GM19467 (cell line): ENCODE measurements around the gene TMEM45A.
A peak's percentile ranks its signal among the peaks of the same experiment; 100 is the strongest.
"Not testable (repeated sequence)": the region's sequence is repeated elsewhere in the genome, so short reads cannot be mapped to it uniquely, and the experiment has no call there.

ENCODE experiments used
- ATAC-seq: cut with Tn5 transposase; IDR thresholded peaks from one replicate; pipeline ENCODE4 v1.9.1; 2021; ENCODE audit warnings: mild to moderate bottlenecking, moderate library complexity; ENCODE audit not compliant: unreplicated experiment

Gene TMEM45A, protein sequence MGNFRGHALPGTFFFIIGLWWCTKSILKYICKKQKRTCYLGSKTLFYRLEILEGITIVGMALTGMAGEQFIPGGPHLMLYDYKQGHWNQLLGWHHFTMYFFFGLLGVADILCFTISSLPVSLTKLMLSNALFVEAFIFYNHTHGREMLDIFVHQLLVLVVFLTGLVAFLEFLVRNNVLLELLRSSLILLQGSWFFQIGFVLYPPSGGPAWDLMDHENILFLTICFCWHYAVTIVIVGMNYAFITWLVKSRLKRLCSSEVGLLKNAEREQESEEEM

DNA sequence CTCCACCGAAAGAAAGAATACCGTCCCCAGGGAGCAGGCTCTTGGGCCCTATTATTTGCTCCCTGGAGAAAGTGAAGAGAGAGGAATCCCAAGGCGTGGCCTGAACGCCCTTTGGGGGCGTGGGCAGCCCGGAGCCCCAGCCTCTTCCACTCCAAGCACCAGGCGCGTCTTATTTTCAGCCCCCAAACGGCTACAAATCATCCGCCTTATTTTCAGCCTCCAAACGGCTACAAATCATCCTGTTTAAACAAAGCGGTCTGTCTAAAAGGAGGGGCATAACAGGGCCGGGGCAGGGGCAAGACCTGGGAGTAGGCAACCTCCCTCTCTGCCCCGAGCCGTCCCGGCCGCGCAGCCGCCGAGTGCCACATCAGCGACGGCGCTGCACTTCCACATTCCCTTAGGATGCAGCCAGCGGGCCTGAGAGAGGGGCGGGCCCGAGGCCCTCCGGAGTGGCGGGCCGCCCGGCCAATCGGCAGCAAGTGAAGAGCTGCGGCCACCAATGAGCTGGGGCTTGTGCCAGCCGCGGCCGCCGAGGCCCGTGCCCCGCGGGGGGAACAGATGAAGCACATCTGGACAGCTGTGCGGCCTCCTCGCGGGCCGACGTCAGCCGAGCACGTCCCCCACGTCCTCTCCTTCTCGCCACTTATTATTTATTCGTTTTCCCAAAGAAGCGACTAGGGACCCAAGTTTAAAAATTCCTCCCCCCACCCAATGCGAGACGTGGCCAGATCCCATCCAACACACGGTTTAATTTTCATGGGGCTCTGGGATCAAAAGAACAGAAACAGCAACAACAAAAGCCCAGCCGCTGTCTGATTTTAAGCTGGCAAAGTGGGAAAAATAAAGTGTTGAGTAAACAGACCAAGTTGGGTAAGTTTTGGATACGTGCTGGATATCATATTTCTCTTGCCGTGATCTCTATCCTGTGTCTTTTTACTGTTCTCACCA lies at the start of gene TMEM45A:
TMEM45A (plus strand) TSS at position 561 of the 948 bp plus-strand sequence. CDS start 62,593 bp downstream, outside the sequence.
- peak; percentile 99 for ATAC-seq

GRCh38 chr3:100443690-100444089 lies 48.7 kb upstream of the TMEM45A start:
- no peak for ATAC-seq

GRCh38 chr3:100447067-100447466 lies 45.4 kb upstream of the TMEM45A start:
- ATAC-seq: not testable (repeated sequence)

DNA sequence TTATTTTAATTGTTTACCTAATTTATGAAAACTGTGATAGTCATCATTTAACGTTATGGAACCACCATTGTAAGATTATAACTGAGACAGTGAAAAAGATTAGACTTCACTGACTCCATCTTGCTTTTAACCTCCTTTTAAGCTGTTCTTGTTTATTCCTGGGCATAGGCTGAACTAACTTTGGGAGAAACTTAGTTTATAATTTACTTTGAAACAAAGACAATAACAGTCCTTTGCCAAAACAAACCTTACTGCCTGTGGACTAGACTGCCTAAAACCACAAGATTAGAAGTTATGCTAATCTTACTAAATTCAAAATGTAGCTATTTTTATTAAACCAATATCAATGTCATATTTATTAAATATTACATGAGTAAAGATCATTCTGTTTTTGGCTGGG lies 44.3 kb upstream of the TMEM45A start:
- ATAC-seq: no peak

- ATAC-seq: no peak
Observed at GRCh38 chr3:100449214-100449613, 43.2 kb upstream of the TMEM45A start.

DNA sequence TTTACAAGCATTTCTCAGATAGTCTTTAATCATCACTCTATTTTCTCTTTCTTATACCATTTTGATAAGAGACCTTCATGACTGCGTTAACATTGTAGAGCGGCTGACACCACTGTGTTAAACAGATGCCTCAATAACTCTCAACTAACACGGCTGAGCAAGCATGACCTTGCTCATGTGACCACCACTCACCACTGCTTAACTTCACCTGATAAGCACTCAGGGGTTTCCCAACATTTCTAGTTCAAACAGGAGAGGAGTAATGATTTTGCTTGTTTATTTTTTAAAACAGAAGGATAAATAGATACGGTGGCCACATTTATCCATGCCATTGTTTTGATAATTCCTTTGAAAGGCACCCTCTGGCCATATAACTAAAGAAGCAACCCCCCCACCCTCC lies 37.7 kb upstream of the TMEM45A start:
- ATAC-seq: no peak

DNA sequence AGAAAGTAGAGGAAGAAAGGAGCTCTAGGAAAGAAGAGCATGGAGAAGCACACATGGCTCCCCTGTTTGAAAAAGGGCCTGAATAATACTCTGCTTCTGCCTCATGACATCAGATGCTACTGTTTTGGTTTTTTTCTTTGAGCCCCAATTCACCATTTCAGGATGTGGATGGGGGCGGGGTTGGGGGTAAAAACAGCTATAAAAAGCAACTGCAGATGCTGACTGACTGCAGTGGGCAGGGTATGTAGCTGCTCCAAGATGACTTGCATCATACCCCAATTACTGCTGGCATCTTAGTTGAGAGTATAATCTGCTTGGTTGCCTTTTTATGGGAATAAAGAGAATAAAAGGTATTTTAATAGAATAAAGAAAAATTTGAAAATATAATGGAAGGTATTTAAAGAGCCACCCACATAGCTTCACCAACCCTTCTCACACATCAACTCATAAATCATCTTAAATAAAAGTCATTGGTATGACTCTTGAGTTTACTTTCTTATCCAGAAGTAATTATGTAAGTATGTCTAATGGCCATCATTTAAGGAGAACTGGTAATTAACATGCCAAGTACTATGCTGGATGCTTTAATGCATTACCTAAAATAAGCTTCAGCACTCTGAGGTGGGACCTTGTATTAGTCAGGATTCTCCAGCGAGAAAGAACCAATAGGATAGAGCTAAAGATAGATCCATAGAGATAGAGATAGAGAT lies 36.4 kb upstream of the TMEM45A start:
- ATAC-seq: no peak

DNA sequence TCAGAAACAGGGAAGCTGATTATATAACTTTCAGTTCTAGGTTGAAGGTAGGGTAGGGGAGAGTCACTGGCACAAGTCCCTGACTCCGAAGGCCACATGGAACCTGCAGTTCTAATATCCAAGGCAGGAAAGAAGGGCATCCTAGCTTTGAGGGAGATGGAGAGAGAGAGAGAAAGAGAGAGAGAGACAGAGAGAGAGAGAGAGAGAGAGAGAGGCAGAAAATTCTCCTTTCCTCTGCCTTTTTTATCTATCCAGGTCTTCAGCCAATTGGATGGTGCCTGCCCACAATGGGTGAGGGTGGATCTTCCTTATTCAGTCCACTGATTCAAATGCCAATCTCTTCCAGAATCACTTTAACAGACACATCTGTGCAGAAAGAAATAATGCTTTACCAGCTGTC lies 35.7 kb upstream of the TMEM45A start:
- no peak for ATAC-seq

GRCh38 chr3:100457811-100458210 lies 34.6 kb upstream of the TMEM45A start:
- no peak for ATAC-seq

DNA sequence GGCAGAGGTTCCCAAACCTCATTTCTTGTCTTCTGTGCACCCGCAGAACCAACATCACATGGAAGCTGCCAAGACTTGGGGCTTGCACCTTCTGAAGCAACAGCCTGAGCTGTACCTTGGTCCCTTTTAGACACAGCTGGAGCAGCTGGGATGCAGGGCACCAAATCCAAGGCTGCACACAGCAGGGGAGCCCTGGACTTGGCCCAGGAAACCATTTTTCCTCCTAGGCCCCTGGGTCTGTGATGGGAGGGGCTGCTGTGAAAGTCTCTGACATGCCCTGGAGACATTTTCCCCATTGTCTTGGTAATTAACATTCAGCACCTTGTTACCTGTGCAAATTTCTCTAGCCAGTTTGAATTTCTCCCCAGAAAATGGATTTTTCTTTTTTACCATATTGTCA lies 33.6 kb upstream of the TMEM45A start:
- ATAC-seq: no peak

DNA sequence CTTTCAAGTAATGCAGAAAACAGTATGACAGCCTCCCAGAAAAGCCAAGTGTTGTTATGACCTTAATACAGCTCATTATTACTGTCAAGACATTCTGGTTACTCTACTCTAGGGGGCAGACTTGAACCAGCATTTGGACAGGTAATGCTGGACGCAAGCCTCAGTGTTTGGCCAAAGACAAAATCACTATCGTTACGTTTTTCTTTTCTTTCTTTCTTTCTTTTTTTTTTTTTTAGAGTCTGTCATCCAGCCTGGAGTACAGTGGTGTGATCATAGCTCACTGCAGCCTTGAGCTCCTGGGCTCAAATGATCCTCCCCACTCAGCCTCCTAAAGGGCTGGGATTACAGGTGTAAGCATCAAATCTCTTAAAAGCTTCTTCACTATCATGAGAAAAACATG lies 29.4 kb upstream of the TMEM45A start:
- peak; percentile 87 for ATAC-seq

GRCh38 chr3:100463646-100464155 lies 28.7 kb upstream of the TMEM45A start:
- no peak for ATAC-seq

DNA sequence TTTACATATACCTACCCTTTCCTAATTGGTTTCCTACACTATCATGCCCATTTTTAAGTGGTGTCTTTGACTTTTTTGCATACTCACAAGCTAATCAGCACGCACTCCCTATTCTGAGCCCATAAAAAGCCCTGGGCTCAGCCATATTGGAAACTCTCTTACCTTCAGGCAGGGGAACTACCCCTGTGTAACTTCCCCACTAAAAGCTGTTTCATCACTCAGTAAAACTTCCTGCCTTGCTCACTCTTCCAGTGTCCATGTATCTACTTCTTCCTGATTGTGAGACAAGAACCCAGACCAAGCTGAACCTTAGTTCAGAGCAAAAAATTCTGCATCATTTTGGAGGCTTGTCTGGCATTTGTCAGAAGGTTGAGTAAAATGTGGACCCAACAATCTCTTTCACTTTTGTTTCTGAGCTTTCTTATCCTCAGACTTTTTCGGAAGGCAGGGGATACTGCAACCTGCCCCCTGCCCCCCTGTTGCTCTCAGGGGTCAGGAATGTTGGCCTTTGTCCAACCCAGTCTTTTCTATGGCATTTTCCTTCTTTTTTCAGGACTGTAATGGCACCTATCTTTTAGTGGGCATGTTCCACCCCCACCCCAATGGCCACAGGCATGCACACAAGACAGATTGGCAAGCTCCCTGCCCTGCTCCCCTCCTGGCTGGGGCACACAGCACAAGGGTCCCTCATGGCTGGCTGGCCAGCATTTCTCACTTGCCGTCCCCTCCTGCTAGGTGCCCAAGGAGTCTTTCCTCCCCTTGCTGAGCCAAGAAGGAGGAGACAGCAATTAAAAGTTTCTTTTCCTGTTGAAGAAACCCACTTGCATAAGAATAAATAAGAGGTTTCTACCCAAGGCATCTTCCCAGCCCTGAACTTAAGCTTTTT lies 26.3 kb upstream of the TMEM45A start:
- peak; percentile 42 for ATAC-seq

DNA sequence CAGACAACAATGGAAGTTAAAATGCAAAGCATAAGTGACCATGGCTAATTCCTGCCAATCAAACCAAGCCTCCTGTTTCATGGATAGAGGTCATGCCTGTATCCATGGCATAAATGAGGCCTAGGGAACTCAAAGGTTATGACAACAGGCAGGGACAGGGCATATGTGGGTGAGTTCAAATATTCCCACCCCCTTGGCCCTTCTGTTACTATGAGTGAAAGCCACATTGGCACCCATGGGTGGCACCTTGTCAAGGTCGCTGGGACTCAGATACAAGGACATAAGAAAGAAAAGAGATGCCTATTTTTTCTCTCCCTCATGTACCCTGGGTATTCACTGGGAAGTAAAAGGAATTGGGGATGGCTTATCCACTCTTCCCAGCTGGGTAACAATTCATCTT lies 25.3 kb upstream of the TMEM45A start:
- no peak for ATAC-seq

DNA sequence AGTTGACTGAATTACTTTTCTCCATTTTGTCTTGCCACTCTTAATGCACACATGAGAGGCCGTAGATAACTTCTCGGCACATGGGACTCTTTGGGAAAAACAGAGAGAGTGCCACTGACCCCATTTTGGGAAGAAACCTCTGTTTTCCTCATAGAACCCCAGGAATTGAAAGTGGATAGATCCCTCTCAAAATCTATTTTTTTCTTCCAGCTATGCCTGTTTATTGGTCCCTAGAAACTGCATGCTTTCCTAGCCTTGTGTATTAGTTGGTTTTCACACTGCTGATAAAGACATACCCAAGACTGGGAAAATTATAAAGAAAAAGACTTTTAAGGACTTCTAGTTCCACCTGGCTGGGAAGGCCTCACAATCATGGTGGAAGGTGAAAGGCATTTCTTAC lies 23.7 kb upstream of the TMEM45A start:
- ATAC-seq: no peak

GRCh38 chr3:100470951-100471350 lies 21.5 kb upstream of the TMEM45A start:
- ATAC-seq: no peak

DNA sequence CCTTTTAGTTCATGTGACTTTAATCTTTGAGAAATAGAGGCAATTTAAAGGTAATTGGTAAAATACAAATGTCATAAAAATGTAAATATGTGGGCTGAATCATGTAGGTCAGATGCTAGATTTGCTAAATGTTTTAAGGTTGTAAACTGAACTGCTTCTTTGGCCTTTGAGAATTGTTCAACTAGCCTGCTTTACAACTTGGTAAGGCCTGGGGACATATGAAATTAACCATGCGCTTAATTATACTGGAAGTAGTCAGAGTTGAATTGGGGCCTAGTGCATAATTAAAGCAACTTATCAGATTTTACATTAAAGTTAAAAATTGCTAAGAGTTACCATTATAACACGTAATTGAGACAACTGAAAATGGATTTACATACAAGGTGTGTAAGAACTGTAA lies 21.0 kb upstream of the TMEM45A start:
- no peak for ATAC-seq

DNA sequence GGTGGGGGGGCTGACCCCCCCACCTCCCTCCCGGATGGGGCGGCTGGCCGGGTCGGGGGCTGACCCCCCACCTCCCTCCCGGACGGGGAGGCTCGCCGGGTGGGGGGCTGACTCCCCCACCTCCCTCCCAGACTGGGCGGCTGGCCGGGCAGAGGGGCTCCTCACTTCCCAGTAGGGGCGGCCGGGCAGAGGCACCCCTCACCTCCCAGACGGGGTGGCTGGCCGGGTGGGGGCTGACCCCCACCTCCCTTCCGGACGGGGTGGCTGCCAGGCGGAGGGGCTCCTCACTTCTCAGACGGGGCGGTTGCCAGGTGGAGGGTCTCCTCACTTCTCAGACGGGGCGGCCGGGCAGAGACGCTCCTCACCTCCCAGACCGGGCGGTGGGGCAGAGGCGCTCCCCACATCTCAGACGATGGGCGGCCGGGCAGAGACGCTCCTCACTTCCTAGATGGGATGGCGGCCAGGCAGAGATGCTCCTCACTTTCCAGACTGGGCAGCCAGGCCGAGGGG lies 14.5 kb upstream of the TMEM45A start:
- ATAC-seq: not testable (repeated sequence)

DNA sequence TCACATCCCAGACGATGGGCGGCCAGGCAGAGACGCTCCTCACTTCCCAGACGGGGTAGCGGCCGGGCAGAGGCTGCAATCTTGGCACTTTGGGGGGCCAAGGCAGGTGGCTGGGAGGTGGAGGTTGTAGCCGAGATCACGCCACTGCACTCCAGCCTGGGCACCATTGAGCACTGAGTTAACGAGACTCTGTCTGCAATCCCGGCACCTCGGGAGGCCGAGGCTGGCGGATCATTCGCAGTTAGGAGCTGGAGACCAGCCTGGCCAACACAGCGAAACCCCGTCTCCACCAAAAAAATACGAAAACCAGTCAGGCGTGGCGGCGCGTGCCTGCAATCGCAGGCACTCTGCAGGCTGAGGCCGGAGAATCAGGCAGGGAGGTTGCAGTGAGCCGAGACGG lies 13.9 kb upstream of the TMEM45A start:
- ATAC-seq: not testable (repeated sequence)

- no peak for ATAC-seq
Observed at GRCh38 chr3:100480081-100480480, 12.3 kb upstream of the TMEM45A start.
